Measurements from ENCODE around the gene VPS37B.

VPS37B gene

GRCh38 chr12:122836027-122836921 lies 59.6 kb downstream of the VPS37B start:
- DNase-seq: no peak

- no peak for DNase-seq
Measured at GRCh38 chr12:122835750-122836026, 60.2 kb downstream of the VPS37B start.

GRCh38 chr12:122834921-122835749 lies 60.8 kb downstream of the VPS37B start, which contains the start of gene HIP1R:
Gene HIP1R, plus strand, starts transcription at chr12:122835457. Its CDS starts 94 bp downstream, at chr12:122835551.
- no peak for DNase-seq

- DNase-seq: no peak
Measured at GRCh38 chr12:122834104-122834920, 61.6 kb downstream of the VPS37B start.

- no peak for DNase-seq
Measured at GRCh38 chr12:122830517-122831214, 65.3 kb downstream of the VPS37B start.

- no peak for DNase-seq
Measured at GRCh38 chr12:122827258-122827657, 68.7 kb downstream of the VPS37B start.

GRCh38 chr12:122825773-122826724 lies 69.9 kb downstream of the VPS37B start:
- no peak for DNase-seq

- no peak for DNase-seq
Measured at GRCh38 chr12:122823429-122823828, 72.5 kb downstream of the VPS37B start.

- no peak for DNase-seq
Measured at GRCh38 chr12:122820838-122821271, 75.1 kb downstream of the VPS37B start.

- no peak for DNase-seq
Measured at GRCh38 chr12:122820138-122820537, 75.8 kb downstream of the VPS37B start.

- no peak for DNase-seq
Measured at GRCh38 chr12:122819209-122819785, 76.6 kb downstream of the VPS37B start.

Data from NCI-H187 treated with DMSO at 0.1 percent for 48 hours (cell line).